Activated CD8-positive, alpha-beta memory T cell treated with anti-CD3 and anti-CD28 coated beads, Interleukin-2, amount 50 U/mL, for 1 hour (primary cell): ENCODE data around the gene GORAB.

Source experiments
- DNase-seq: peaks from one replicate; pipeline ENCODE4 v3.0.0-alpha.2; 2020; ENCODE audit errors: extremely low read depth

The GORAB gene

GRCh38 chr1:170537798-170538503, 6.0 kb downstream of the GORAB start:
- DNase-seq: no peak

GRCh38 chr1:170538687-170539086, 6.7 kb downstream of the GORAB start:
- DNase-seq: no peak

GRCh38 chr1:170539154-170539553, 7.2 kb downstream of the GORAB start:
- no peak for DNase-seq

GRCh38 chr1:170544624-170545023, 12.7 kb downstream of the GORAB start:
- DNase-seq: no peak

DNA sequence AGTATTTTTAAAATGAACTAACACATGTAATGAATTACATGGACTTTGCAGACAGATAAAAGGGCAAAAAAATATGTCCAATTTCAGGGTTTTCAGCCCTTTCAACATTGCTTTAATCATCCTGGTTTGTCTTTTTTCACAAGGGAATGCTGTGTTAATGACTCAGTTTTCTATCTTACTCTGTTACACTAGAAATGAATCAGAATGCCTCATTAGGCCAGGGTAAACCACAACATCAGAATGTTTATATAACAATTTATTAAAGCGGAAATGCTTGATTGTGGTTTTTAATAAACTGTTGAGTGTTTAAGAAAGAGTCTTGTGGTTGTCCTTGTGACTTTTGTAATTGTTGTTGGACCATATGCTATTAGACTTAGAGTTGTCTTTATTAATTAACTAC, 13.5 kb downstream of the GORAB start:
- DNase-seq: no peak

- DNase-seq: no peak
Observed at GRCh38 chr1:170547255-170547654, 15.3 kb downstream of the GORAB start.

DNA sequence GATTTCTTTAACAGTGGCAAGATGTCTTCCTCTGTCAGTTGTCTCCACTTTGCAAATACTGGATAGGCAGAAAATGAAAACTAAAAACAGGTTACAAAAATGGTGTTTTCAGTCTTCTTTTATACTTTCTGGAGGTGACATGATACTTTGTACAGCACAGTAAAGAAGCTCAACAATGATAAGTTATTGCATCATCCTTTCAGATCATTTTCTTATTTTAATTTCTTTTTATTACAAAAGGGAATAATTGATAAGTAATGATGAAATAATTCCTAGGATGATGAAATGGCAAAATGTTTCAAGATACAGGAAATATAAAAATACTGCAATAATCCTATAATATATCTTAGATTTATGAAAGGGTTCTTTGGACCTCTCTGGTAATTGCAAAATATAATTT, 16.5 kb downstream of the GORAB start:
- DNase-seq: no peak

GRCh38 chr1:170555370-170555769, 23.4 kb downstream of the GORAB start:
- DNase-seq: no peak

DNA sequence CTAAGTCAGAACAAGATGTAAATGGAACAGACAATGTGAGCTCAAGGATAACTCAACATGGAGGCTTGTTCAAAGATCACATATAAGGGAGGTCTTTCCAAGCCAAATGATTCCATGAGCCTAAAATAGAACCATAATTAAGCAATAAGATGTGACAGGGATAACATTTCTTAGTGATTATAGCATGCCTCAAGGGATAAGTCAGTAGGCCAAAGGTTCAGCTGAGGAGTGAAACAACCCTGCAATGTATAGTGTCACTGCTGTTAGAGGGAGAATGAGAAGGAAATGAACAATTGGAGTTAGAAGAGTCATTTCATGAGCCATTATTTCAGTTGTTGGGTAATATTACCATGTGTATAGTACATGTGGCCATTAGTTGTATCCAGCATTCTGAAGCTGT, 25.0 kb downstream of the GORAB start:
- DNase-seq: no peak

GRCh38 chr1:170558731-170559130, 26.8 kb downstream of the GORAB start:
- no peak for DNase-seq

- no peak for DNase-seq
Observed at GRCh38 chr1:170559166-170559565, 27.2 kb downstream of the GORAB start.

DNA sequence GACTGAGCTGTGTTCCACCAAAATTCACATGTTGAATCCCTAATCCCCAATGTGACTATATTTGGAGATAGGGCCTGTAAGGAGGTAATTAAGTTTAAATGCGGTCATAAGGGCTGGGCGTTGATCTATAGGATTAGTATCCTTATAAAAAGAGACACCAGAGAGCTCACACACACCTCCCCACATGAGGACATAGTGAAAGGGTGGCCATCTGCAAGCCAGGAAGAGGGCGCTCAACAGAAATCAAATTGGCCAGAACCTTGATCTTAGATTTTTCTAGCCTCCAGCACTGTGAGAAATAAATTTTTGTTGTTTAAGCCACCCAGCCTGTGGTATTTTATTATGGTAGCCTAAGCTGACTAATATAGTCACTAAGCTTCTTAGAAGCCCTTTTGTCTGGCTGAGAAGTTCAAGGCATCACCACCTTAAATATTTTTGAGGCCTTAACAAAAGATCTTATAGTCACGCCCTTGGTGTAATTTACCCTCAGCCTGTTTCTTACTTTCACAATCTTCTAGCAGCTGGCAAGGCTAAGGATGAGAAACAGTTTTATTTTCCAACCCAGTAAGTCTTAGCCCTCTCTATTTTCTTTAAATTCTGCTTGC, 28.8 kb downstream of the GORAB start:
- DNase-seq: no peak

- DNase-seq: no peak
Observed at GRCh38 chr1:170562646-170563338, 30.8 kb downstream of the GORAB start.

DNA sequence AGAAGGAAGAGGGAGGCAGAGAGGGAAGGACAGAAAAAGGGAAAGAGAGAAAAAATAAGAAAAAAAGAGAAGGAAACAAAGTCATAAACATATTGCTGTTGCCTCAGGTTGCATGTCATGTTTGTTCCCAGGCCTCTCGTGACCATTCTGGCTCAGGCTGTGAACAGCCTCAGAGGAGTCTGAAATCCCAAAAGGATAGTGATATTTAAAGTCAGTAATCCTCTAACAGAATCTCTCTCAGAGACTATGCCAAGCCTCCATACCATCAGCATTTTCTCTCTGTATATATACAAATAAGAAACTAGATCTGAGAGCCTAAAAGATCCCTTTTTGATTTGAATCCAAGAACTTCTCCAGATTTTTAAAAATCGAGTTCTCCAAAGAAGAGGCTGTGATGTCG, 35.2 kb downstream of the GORAB start:
- no peak for DNase-seq

GRCh38 chr1:170568197-170568596, 36.2 kb downstream of the GORAB start:
- DNase-seq: no peak

- no peak for DNase-seq
Observed at GRCh38 chr1:170576980-170577379, 45.0 kb downstream of the GORAB start.

DNA sequence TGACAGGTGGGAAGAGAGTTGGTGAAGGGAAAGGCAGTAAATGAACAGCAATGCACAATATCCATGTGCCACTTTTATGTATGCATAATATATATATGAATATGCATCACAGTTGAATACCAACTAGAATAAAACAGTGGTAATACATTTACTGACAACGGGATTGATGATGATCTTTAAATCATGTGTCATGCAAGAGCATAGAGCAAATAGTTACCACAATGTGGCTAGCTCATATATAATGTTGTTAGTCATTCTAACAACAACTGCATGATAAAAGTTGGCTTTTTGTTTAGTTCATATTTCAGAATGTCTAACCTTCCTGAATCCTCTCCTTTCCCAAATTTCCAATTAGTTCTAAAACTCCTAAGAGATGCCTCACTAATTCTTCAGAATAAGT, 46.4 kb downstream of the GORAB start:
- no peak for DNase-seq

DNA sequence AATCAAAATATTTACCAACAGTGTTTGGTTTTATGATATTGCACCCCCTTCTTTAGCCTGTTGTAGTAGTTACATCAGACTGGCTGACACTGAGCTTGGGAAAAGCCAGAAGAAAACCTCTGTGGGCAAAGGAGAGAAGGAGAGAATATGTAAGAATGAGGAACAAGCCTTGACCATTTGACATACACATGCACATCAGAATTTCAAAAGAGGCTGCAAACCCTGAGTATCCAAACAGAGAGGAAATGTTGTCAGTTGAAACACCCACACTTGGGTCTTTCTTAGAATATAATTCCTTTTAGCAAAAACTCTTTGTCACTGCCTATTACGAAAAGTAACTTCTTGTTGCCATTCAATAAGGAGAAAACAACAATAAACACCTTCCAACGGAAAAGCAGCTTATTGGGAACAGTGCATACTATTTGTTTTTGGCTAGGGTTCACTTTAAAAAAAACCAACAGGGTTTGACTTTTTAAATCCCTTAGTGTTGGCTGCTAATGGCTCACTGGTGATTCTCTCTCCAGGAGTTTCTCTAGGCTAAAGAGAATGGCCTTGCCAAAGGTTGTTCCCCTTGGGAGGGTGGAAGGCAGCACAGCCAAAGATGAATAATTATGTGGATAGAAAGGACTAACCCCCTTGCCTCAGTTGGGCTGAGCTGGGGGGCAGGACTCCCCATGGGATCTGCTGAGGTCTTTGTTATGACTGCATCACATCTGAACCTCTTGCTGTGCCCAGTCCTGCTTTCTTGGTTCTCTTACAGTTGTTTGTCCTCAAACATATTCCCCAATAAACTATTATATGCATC, 48.9 kb downstream of the GORAB start:
- no peak for DNase-seq

GRCh38 chr1:170583186-170583585, 51.2 kb downstream of the GORAB start:
- DNase-seq: no peak

DNA sequence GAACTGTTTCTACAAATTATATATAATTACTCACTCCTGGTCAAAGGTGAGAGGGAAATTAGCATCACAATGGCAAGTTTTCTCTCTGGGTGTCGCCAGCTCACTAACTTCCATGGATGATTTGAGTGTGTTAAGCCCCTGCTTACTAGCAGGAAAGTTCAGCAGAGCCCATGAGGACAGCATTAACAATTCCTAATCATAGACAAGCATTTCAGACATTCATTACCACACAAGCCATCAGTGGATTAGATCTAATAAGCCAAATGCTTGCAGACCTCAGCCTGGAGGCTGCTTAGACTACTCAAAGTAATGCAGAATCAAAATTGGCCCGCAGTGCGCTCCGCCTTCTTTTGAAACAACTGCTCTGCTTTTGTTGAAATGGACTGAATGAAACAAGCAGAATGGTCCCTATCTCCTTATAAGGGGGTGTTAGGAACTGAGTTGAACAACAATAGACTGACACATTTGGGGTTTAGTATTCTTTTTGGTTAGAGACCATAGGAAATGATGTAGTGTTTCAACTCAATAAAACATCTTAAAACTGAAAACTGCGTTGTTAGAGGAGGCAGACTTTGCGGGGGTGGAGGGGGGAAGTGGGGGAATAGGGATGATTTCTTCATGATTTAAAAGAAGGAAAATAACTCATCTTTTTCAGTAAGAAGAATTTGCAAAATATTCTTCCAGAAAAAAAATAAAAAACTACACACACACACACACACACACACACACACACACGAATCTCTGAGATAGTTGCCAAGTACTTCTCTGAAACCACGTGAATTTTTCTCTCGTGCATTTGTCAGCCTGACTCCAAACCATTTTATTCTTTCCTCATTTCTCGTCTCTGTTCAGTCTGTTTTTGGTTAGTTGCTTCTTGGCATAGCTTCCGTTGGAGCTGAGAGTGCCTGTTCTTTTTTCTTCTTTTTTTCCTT, 54.6 kb downstream of the GORAB start:
- DNase-seq: no peak

DNA sequence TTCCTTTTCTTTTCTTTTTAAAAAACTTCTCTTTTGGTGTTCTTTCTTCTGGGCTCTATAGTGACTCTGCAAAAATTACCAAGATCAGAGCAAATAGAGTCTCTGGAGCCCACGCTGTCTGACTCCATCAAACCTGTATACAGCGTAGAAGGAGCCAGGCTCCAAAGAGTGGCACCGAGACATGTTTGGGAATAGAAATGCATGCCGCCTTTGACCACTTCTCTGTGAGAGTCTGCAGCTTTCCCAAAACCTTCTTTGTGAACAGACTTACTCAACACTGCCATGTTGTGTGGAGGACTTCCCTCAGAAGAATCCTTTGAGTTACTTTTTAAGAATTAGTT, 55.3 kb downstream of the GORAB start:
- no peak for DNase-seq
